IMR-90 (cell line): ENCODE data around the gene IREB2. TPM values are rescaled to one million over a fixed set of nuclear protein-coding genes. Genes with fewer than 3 reads are reported as not detected.

Experiments used
- ATAC-seq: fragments of 200-7000 bp; cut with Tn5 transposase; 2 replicates; pipeline ENCODE4 v1.9.1; 2020; ENCODE audit warnings: low read depth, mild to moderate bottlenecking, moderate library complexity
- BruUV-seq: library from RNA; stranded (reverse); fragments of 400-500 nt; replicated peaks from 2 replicates; lab custom pipeline; 2021; lab: Mats Ljungman, UMichigan
- CTCF ChIA-PET: fragments of 300-600 bp; formaldehyde crosslinking; extraction: SDS; loops from one replicate; lab custom pipeline; 2021; ENCODE audit warnings: antibody characterized with exemption; lab: Yijun Ruan, JAX
- POLR2A ChIA-PET: fragments of 300-600 bp; sonication (Branson Sonifier 250); formaldehyde crosslinking; loops from one replicate; lab custom pipeline; 2022; ENCODE audit warnings: antibody characterized with exemption; ENCODE audit not compliant: unreplicated experiment; lab: Charles Lee
- DNase-seq: peaks from one replicate; pipeline ENCODE4 v3.0.0; 2013
- H2AFZ ChIP-seq: replicated peaks from 2 replicates; pipeline ENCODE3; 2013; ENCODE audit warnings: low read length, mild to moderate bottlenecking; ENCODE audit not compliant: poor library complexity
- H2AK5ac ChIP-seq: 2 replicates; pipeline ENCODE4 v1.6.1; 2013; ENCODE audit warnings: low read depth, low read length, inconsistent platforms
- H2AK9ac ChIP-seq: replicated peaks from 2 replicates; pipeline ENCODE3; 2013; ENCODE audit warnings: mild to moderate bottlenecking, low read depth, low read length, moderate library complexity; ENCODE audit not compliant: poor library complexity
- H2BK120ac ChIP-seq: 2 replicates; pipeline ENCODE4 v1.6.1; 2013; ENCODE audit warnings: low read depth, low read length, inconsistent platforms
- H2BK15ac ChIP-seq: 3 replicates; pipeline ENCODE4 v1.6.1; 2013; ENCODE audit warnings: low read depth, low read length, inconsistent platforms
- H2BK20ac ChIP-seq: 2 replicates; pipeline ENCODE4 v1.6.1; 2013; ENCODE audit warnings: low read depth, mild to moderate bottlenecking, inconsistent platforms, low read length, moderate library complexity
- H2BK5ac ChIP-seq: 2 replicates; pipeline ENCODE4 v1.6.1; 2013; ENCODE audit warnings: mild to moderate bottlenecking, low read depth, low read length, inconsistent platforms; ENCODE audit not compliant: poor library complexity, severe bottlenecking
- H3K14ac ChIP-seq: replicated peaks from 2 replicates; pipeline ENCODE4 v1.6.1; 2013; ENCODE audit warnings: low read depth, low read length, inconsistent platforms
- H3K18ac ChIP-seq: 2 replicates; pipeline ENCODE4 v1.6.1; 2013; ENCODE audit warnings: low read depth, low read length, control low read depth
- H3K23ac ChIP-seq: 2 replicates; pipeline ENCODE4 v1.6.1; 2013; ENCODE audit warnings: low read depth, low read length, inconsistent platforms
- H3K27ac ChIP-seq: 2 replicates; pipeline ENCODE4 v1.5.1; 2013; ENCODE audit warnings: mild to moderate bottlenecking, control low read depth, low read length; ENCODE audit not compliant: insufficient read depth
- H3K27me3 ChIP-seq: 2 replicates; pipeline ENCODE4 v1.6.1; 2013; ENCODE audit warnings: low read length; ENCODE audit not compliant: control insufficient read depth, insufficient read depth
- H3K36me3 ChIP-seq: 2 replicates; pipeline ENCODE4 v1.6.1; 2013; ENCODE audit warnings: low read length, mixed read lengths; ENCODE audit not compliant: control insufficient read depth, insufficient read depth
- H3K4ac ChIP-seq: 2 replicates; pipeline ENCODE4 v1.6.1; 2013; ENCODE audit warnings: low read depth, low read length, inconsistent platforms
- H3K4me1 ChIP-seq: 2 replicates; pipeline ENCODE4 v1.6.1; 2013; ENCODE audit warnings: low read length, mixed read lengths; ENCODE audit not compliant: control insufficient read depth, insufficient read depth
- H3K4me2 ChIP-seq: 2 replicates; pipeline ENCODE4 v1.6.1; 2013; ENCODE audit warnings: low read depth, mild to moderate bottlenecking, control low read depth, low read length, moderate library complexity
- H3K4me3 ChIP-seq: 2 replicates; pipeline ENCODE4 v1.5.1; 2013; ENCODE audit warnings: low read depth, mild to moderate bottlenecking, control low read depth, low read length, moderate library complexity; ENCODE audit not compliant: insufficient read depth
- H3K56ac ChIP-seq: 2 replicates; pipeline ENCODE4 v1.6.1; 2013; ENCODE audit warnings: low read length, inconsistent platforms; ENCODE audit not compliant: insufficient read depth; ENCODE audit errors: extremely low read depth
- H3K79me1 ChIP-seq, 2 experiments: 2 replicates each; pipeline ENCODE4 v1.6.1; 2013; ENCODE audit warnings: low read length in 2 of 2, inconsistent platforms in 1 of 2, low read depth in 1 of 2
- H3K9ac ChIP-seq: 2 replicates; pipeline ENCODE4 v1.6.1; 2013; ENCODE audit warnings: low read depth, low read length, control low read depth
- H3K9me1 ChIP-seq: 2 replicates; pipeline ENCODE4 v1.6.1; 2013; ENCODE audit warnings: low read length, inconsistent platforms; ENCODE audit not compliant: insufficient read depth
- H3K9me3 ChIP-seq: 2 replicates; pipeline ENCODE4 v1.6.1; 2013; ENCODE audit warnings: low read length; ENCODE audit not compliant: control insufficient read depth, insufficient read depth
- H4K20me1 ChIP-seq: 2 replicates; pipeline ENCODE4 v1.6.1; 2013; ENCODE audit warnings: low read length, inconsistent platforms; ENCODE audit not compliant: insufficient read depth
- H4K5ac ChIP-seq: 2 replicates; pipeline ENCODE4 v1.6.1; 2013; ENCODE audit warnings: mild to moderate bottlenecking, low read depth, low read length, control low read depth
- H4K8ac ChIP-seq, 2 experiments: 2 replicates each; pipeline ENCODE4 v1.6.1; 2013; ENCODE audit warnings: low read depth in 2 of 2, low read length in 2 of 2, control low read depth in 1 of 2, inconsistent platforms in 1 of 2
- H4K91ac ChIP-seq: 2 replicates; pipeline ENCODE4 v1.6.1; 2013; ENCODE audit warnings: low read depth, low read length, inconsistent platforms; ENCODE audit not compliant: insufficient read depth
- BHLHE40 ChIP-seq: fragments of 150-350 bp; IDR thresholded peaks from 2 replicates; pipeline ENCODE4 v1.6.1; 2016; ENCODE audit warnings: mild to moderate bottlenecking, low read depth, low read length
- CEBPB ChIP-seq: IDR thresholded peaks from 2 replicates; pipeline ENCODE4 v1.6.1; 2012; ENCODE audit warnings: low read depth, low read length, improper control_type of control experiment
- FOS ChIP-seq: fragments of 150-350 bp; IDR thresholded peaks from 2 replicates; pipeline ENCODE4 v1.6.1; 2016; ENCODE audit warnings: low read depth, low read length
- MAFK ChIP-seq: IDR thresholded peaks from 2 replicates; pipeline ENCODE4 v1.6.1; 2012; ENCODE audit warnings: low read depth, low read length, improper control_type of control experiment
- MAZ ChIP-seq: IDR thresholded peaks from 2 replicates; pipeline ENCODE4 v1.6.1; 2012; ENCODE audit warnings: low read depth, mild to moderate bottlenecking, low read length, improper control_type of control experiment, moderate library complexity, borderline replicate concordance
- NFE2L2 ChIP-seq: fragments of 150-350 bp; IDR thresholded peaks from 2 replicates; pipeline ENCODE4 v1.6.1; 2016; ENCODE audit warnings: low read depth, mild to moderate bottlenecking, low read length
- RAD21 ChIP-seq: IDR thresholded peaks from 2 replicates; pipeline ENCODE4 v1.6.1; 2012; ENCODE audit warnings: low read length, improper control_type of control experiment
- RCOR1 ChIP-seq: IDR thresholded peaks from 2 replicates; pipeline ENCODE4 v1.6.1; 2012; ENCODE audit warnings: mild to moderate bottlenecking, low read length, improper control_type of control experiment; ENCODE audit not compliant: insufficient replicate concordance
- RFX5 ChIP-seq: IDR thresholded peaks from 2 replicates; pipeline ENCODE4 v1.8.0; 2012; ENCODE audit warnings: low read depth, mild to moderate bottlenecking, low read length, moderate library complexity
- SMC3 ChIP-seq: fragments of 150-350 bp; IDR thresholded peaks from 2 replicates; pipeline ENCODE4 v1.6.1; 2016; ENCODE audit warnings: low read depth, mild to moderate bottlenecking, antibody characterized with exemption, low read length, moderate library complexity
- WGBS, 2 experiments: methylation state at CpG; one replicate each; pipeline versions ENCODE4 v1.1.5 to v1.1.7; 2013; ENCODE audit warnings: missing lambda C conversion rate in 2 of 2; ENCODE audit not compliant: insufficient read length in 1 of 2; ENCODE audit errors: extremely low coverage in 2 of 2; 5-methylcytosine and 5-hydroxymethylcytosine counted together
- dilution Hi-C: fragments of 300-500 bp; cut with HindIII; formaldehyde crosslinking; loops from one replicate; pipeline ENCODE4 v1.14.3; 2018; ENCODE audit warnings: low sequenced_read_pairs; ENCODE audit not compliant: unreplicated experiment
- in situ Hi-C: fragments of 300-500 bp; cut with MboI; formaldehyde crosslinking; loops from 3 replicates; pipeline ENCODE4 v1.14.3; 2019; ENCODE audit warnings: low sequenced_read_pairs, inconsistent platforms, mixed read lengths
- intact Hi-C: fragments of 100-400 bp; cut with micrococcal nuclease; formaldehyde crosslinking; loops from 2 replicates; pipeline ENCODE4 v1.10.0; 2022
- polyA plus RNA-seq, 3 experiments: library from polyadenylated mRNA; depleted of rRNA; stranded (reverse); fragments of >200 nt; gene quantifications; 2 replicates each; pipeline ENCODE4 v1.2.3, GENCODE V29; 2012; ENCODE audit warnings: low replicate concordance in 1 of 3
- total RNA-seq: library from RNA; depleted of rRNA; stranded (reverse); fragments of >200 nt; gene quantifications from 2 replicates; pipeline ENCODE4 v1.2.3, GENCODE V29; 2012
- TF ChIP-seq, protein P1 (sequence below): fragments of 150-350 bp; IDR thresholded peaks from 2 replicates; pipeline ENCODE4 v1.6.1; 2016; ENCODE audit warnings: low read depth, mild to moderate bottlenecking, low read length, moderate library complexity, borderline replicate concordance

The IREB2 gene
- total and polyA plus RNA-seq, 2 of the 4 experiments (the other 2 are of a cell fraction), result 12.2 to 13.5 TPM

GRCh38 chr15:78455749-78456148, 17.7 kb downstream of the IREB2 start:
- H3K18ac ChIP-seq, result no peak overlapping the region
- no peak overlapping the region for H3K27ac ChIP-seq
- peak overlapping the region; percentile 38; the same call in 1 of the 2 replicates for H3K4me2 ChIP-seq
- no peak overlapping the region for H4K8ac ChIP-seq
- H3K23ac ChIP-seq, result no peak overlapping the region
- dilution Hi-C loops, result no loop called here
- ChIA-PET POLR2A (no interaction called here), CTCF (no interaction called here)
- H3K27me3 ChIP-seq, result no peaks in the 10 kb centered on the region
- H2AK9ac ChIP-seq, result no peak overlapping the region
- DNase-seq (no peak), ATAC-seq (no peak; the same call in 1 of the 2 replicates)
- no peak overlapping the region for H4K5ac ChIP-seq
- no TSS peak for BruUV-seq
- intact Hi-C loops, result no loop called here
- no peak overlapping the region for H2BK20ac ChIP-seq
- no CpG with 5 or more reads among the region's 3 CpGs for WGBS, 2 experiments
- H4K91ac ChIP-seq, result no peak overlapping the region
- no peak overlapping the region for H3K9ac ChIP-seq
- in situ Hi-C loops, result no loop called here
- no peak overlapping the region for H2AK5ac ChIP-seq
- peaks cover 21% of the 10 kb centered on the region; the same call in 1 of the 2 replicates for H3K9me1 ChIP-seq
- no peaks in the 10 kb centered on the region for H3K9me3 ChIP-seq
- no peak overlapping the region for H3K56ac ChIP-seq
- H3K36me3 ChIP-seq, result no peaks in the 10 kb centered on the region
- H3K79me1 ChIP-seq, result peaks cover 17 to 62% of the 10 kb centered on the region in 2 experiments
- no peak overlapping the region for H3K4ac ChIP-seq
- no peak overlapping the region for H2BK120ac ChIP-seq
- no peak overlapping the region for H3K14ac ChIP-seq
- H4K20me1 ChIP-seq, result peaks cover 85% of the 10 kb centered on the region
- no peak overlapping the region for H3K4me3 ChIP-seq
- H2BK5ac ChIP-seq, result no peak overlapping the region
- TF ChIP-seq MAFK, result no peak
- TF ChIP-seq, protein P1, sequence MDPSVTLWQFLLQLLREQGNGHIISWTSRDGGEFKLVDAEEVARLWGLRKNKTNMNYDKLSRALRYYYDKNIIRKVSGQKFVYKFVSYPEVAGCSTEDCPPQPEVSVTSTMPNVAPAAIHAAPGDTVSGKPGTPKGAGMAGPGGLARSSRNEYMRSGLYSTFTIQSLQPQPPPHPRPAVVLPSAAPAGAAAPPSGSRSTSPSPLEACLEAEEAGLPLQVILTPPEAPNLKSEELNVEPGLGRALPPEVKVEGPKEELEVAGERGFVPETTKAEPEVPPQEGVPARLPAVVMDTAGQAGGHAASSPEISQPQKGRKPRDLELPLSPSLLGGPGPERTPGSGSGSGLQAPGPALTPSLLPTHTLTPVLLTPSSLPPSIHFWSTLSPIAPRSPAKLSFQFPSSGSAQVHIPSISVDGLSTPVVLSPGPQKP, result no peak
- no peak for TF ChIP-seq CEBPB
- no peak for TF ChIP-seq SMC3
- TF ChIP-seq MAZ, result no peak
- TF ChIP-seq RFX5, result no peak
- TF ChIP-seq RCOR1, result no peak
- TF ChIP-seq RAD21, result no peak
- no peak for TF ChIP-seq BHLHE40
- no peak for TF ChIP-seq NFE2L2
- no peak for TF ChIP-seq FOS
- no peak overlapping the region for H2AFZ ChIP-seq
- no peak overlapping the region for H2BK15ac ChIP-seq
- peaks cover 5% of the 10 kb centered on the region for H3K4me1 ChIP-seq
